Measurements from ENCODE around the gene USP12. TPM values are rescaled to one million over a fixed set of nuclear protein-coding genes. Genes with fewer than 3 reads are reported as not detected.

The USP12 gene
- total and polyA plus RNA-seq, 4 donors, result 5.7 to 43.7 (median 11.9) TPM

- no peak for DNase-seq (ENCODE audit: low spot score)
- no peak for TF ChIP-seq RAD21 (IDR thresholded peaks at IDR 0.05)
- TF ChIP-seq ATF3 (IDR thresholded peaks at IDR 0.05), result no peak
- TF ChIP-seq HNF4G (IDR thresholded peaks at IDR 0.05), result no peak
- no peak for TF ChIP-seq ZBTB33 (IDR thresholded peaks at IDR 0.05)
- no peak for TF ChIP-seq JUND (IDR thresholded peaks at IDR 0.05)
- TF ChIP-seq FOXA2 (IDR thresholded peaks at IDR 0.05), result no peak
- TF ChIP-seq GABPA (IDR thresholded peaks at IDR 0.05 in 1 of 2, conservative IDR thresholded peaks at IDR 0.05 in 1 of 2), result no peak
- no peak for TF ChIP-seq REST (IDR thresholded peaks at IDR 0.05)
- no peak for TF ChIP-seq HNF4A (conservative IDR thresholded peaks at IDR 0.05)
- no peak for TF ChIP-seq TAF1 (conservative IDR thresholded peaks at IDR 0.05)
- TF ChIP-seq FOXA1 (IDR thresholded peaks at IDR 0.05), result no peak
- no peak for TF ChIP-seq YY1 (IDR thresholded peaks at IDR 0.05)
- no peak for TF ChIP-seq SP1 (IDR thresholded peaks at IDR 0.05)
- no peak for TF ChIP-seq EGR1 (IDR thresholded peaks at IDR 0.05; ENCODE audit: low read depth in 2 of 2)
- Histone ChIP-seq H3K9me3 (ENCODE audit: control insufficient read depth in 4 of 4, low read length in 3 of 4) (peaks cover 0 to 4% (median 0%) of the 10 kb centered on the region in 4 donors), H3K9ac (ENCODE audit: low read depth in 1 of 2, low read length in 2 of 2) (no peak overlapping the region), H3K36me3 (ENCODE audit: control insufficient read depth in 4 of 4, insufficient read depth in 3 of 4, low read depth in 1 of 4, low read length in 3 of 4) (no peaks in the 10 kb centered on the region), H3K4me3 (ENCODE audit: low read depth in 1 of 3, low read length in 3 of 3) (no peak overlapping the region), H3K27ac (ENCODE audit: low read depth in 1 of 2, low read length in 2 of 2) (no peak overlapping the region), H3K27me3 (ENCODE audit: control insufficient read depth in 4 of 4, insufficient read depth in 4 of 4, low read length in 3 of 4) (no peaks in the 10 kb centered on the region), H3K4me1 (ENCODE audit: control insufficient read depth in 4 of 4, insufficient read depth in 4 of 4, low read length in 3 of 4) (no peaks in the 10 kb centered on the region)
- 95% methylated on average over 13 of the region's 13 CpGs for WGBS
These were observed 124.5 kb downstream of the USP12 start for GRCh38 chr13:27047081-27047480.

GRCh38 chr13:27044837-27045570, 126.6 kb downstream of the USP12 start:
- H3K36me3 ChIP-seq (ENCODE audit: control insufficient read depth in 4 of 4, insufficient read depth in 3 of 4, low read depth in 1 of 4, low read length in 3 of 4), result no peaks in the 10 kb centered on the region
- TF ChIP-seq HNF4A (conservative IDR thresholded peaks at IDR 0.05), result no peak
- no peak for TF ChIP-seq EGR1 (IDR thresholded peaks at IDR 0.05; ENCODE audit: low read depth in 2 of 2)
- TF ChIP-seq MAX (IDR thresholded peaks at IDR 0.05), result no peak
- no peak for TF ChIP-seq ZBTB33 (IDR thresholded peaks at IDR 0.05)
- no peak for TF ChIP-seq NR2F2 (IDR thresholded peaks at IDR 0.05)
- no peak for TF ChIP-seq YY1 (IDR thresholded peaks at IDR 0.05)
- no peak for TF ChIP-seq REST (IDR thresholded peaks at IDR 0.05)
- no peak for TF ChIP-seq FOXA1 (IDR thresholded peaks at IDR 0.05)
- no peak for TF ChIP-seq JUND (IDR thresholded peaks at IDR 0.05)
- no peak for TF ChIP-seq FOXA2 (IDR thresholded peaks at IDR 0.05)
- TF ChIP-seq HNF4G (IDR thresholded peaks at IDR 0.05), result no peak
- no peak for TF ChIP-seq RXRA (IDR thresholded peaks at IDR 0.05)
- H3K9me3 ChIP-seq (ENCODE audit: control insufficient read depth in 4 of 4, low read length in 3 of 4), result no peaks in the 10 kb centered on the region
- no peaks in the 10 kb centered on the region for H3K27me3 ChIP-seq (ENCODE audit: control insufficient read depth in 4 of 4, insufficient read depth in 4 of 4, low read length in 3 of 4)
- no peak overlapping the region for H3K4me3 ChIP-seq (ENCODE audit: low read depth in 1 of 3, low read length in 3 of 3)
- H3K27ac ChIP-seq (ENCODE audit: low read depth in 1 of 2, low read length in 2 of 2), result no peak overlapping the region
- H3K4me1 ChIP-seq (ENCODE audit: control insufficient read depth in 4 of 4, insufficient read depth in 4 of 4, low read length in 3 of 4), result no peaks in the 10 kb centered on the region
- no peak for DNase-seq (ENCODE audit: low spot score)
- no peak overlapping the region for H3K9ac ChIP-seq (ENCODE audit: low read depth in 1 of 2, low read length in 2 of 2)
- 85% methylated on average over 15 of the region's 15 CpGs for WGBS

Measured in liver (tissue), 9 donors.